Lung (tissue), 12 donors: ENCODE measurements around the gene EDARADD. TPM values are rescaled to one million over a fixed set of nuclear protein-coding genes. Genes with fewer than 3 reads are reported as not detected.

Experiments
- ATAC-seq: fragments of 200-7000 bp; cut with Tn5 transposase; one replicate; pipeline ENCODE4 v1.9.1; 2020; ENCODE audit warnings: moderate number of reproducible peaks; ENCODE audit not compliant: insufficient read depth, low FRiP score
- DNase-seq, 3 donors: peaks; one replicate each; pipeline ENCODE4 v3.0.0-alpha.2; 2013 to 2017
- H3K27ac ChIP-seq, 2 donors: one replicate each; pipeline ENCODE4 v1.5.1; 2013; ENCODE audit warnings: mild to moderate bottlenecking in 2 of 2, moderate library complexity in 2 of 2, control low read depth in 1 of 2, inconsistent platforms in 1 of 2, low read depth in 1 of 2, low read length in 1 of 2
- H3K27me3 ChIP-seq, 3 donors: one replicate each; pipeline ENCODE4 v1.5.1; 2013; ENCODE audit warnings: low read length in 2 of 3; ENCODE audit not compliant: control insufficient read depth in 3 of 3, insufficient read depth in 3 of 3
- H3K36me3 ChIP-seq, 4 donors: one replicate each; pipeline ENCODE4 v1.5.1; 2013; ENCODE audit warnings: low read length in 4 of 4, mild to moderate bottlenecking in 1 of 4, moderate library complexity in 1 of 4; ENCODE audit not compliant: control insufficient read depth in 4 of 4, insufficient read depth in 4 of 4
- H3K4me1 ChIP-seq, 5 donors: one replicate each; pipeline ENCODE4 v1.5.1; 2013; ENCODE audit warnings: low read length in 5 of 5, mild to moderate bottlenecking in 2 of 5, moderate library complexity in 1 of 5; ENCODE audit not compliant: control insufficient read depth in 5 of 5, insufficient read depth in 5 of 5
- H3K4me3 ChIP-seq: one replicate; pipeline ENCODE4 v1.5.1; 2013; ENCODE audit warnings: mild to moderate bottlenecking, control low read depth, moderate library complexity
- H3K9ac ChIP-seq, 2 donors: one replicate each; pipeline ENCODE4 v1.5.1; 2013; ENCODE audit warnings: low read length in 2 of 2, control low read depth in 1 of 2; ENCODE audit not compliant: insufficient read depth in 1 of 2
- H3K9me3 ChIP-seq, 4 donors: one replicate each; pipeline ENCODE4 v1.5.1; 2013; ENCODE audit warnings: low read length in 3 of 4, mild to moderate bottlenecking in 1 of 4, moderate library complexity in 1 of 4; ENCODE audit not compliant: control insufficient read depth in 4 of 4, insufficient read depth in 3 of 4
- CTCF ChIP-seq: IDR thresholded peaks from 2 replicates; pipeline ENCODE4 v1.5.1; 2012; ENCODE audit warnings: mild to moderate bottlenecking; ENCODE audit errors: control extremely low read depth, extremely low read depth
- WGBS, 2 donors: extraction: QIAGEN DNeasy Blood & Tissue Kit; methylation state at CpG; one replicate each; pipeline ENCODE4 v1.1.7; 2013; 5-methylcytosine and 5-hydroxymethylcytosine counted together
- polyA plus RNA-seq, 2 donors: library from polyadenylated mRNA; stranded (reverse); fragments of 200-250 nt; gene quantifications; one replicate each; pipeline ENCODE4 v1.2.1, GENCODE V29; 2013
- total RNA-seq, 2 donors: library from RNA; depleted of rRNA in 1 of 2; stranded (reverse); fragments of >200 nt in 1 of 2; gene quantifications; one replicate each; pipeline ENCODE4 v1.2.1, GENCODE V29; 2014 to 2021
- donor health status: control.
- donor health status: control.
- donor health status: Bipolar disorder and iron deficiency.
- donor health status: healthy.
- donor health status: DM: yes; HTN: yes; CAD: no.

Gene EDARADD
- total and polyA plus RNA-seq, 4 donors = 0.37 to 2.3 (median 1.1) TPM

GRCh38 chr1:236421850-236422516 lies 27.9 kb downstream of the EDARADD start:
- Histone ChIP-seq H3K27me3 (no peaks in the 10 kb centered on the region), H3K9ac (no peak overlapping the region), H3K4me3 (no peak overlapping the region), H3K27ac (no peak overlapping the region), H3K36me3 (no peaks in the 10 kb centered on the region), H3K9me3 (peaks cover 0 to 2% (median 0%) of the 10 kb centered on the region in 4 donors), H3K4me1 (no peaks in the 10 kb centered on the region)
- DNase-seq = peak in 2 of 3 donors; percentile 20 to 30
- TF ChIP-seq CTCF = no peak
- ATAC-seq = no peak
- 63 to 82% methylated on average over 4 of the region's 4 CpGs for WGBS, 2 donors

GRCh38 chr1:236422517-236422876 lies 28.4 kb downstream of the EDARADD start:
- Histone ChIP-seq H3K9me3 (peaks cover 0 to 2% (median 0%) of the 10 kb centered on the region in 4 donors), H3K27me3 (no peaks in the 10 kb centered on the region), H3K27ac (no peak overlapping the region), H3K36me3 (no peaks in the 10 kb centered on the region), H3K4me1 (no peaks in the 10 kb centered on the region), H3K9ac (no peak overlapping the region), H3K4me3 (no peak overlapping the region)
- ATAC-seq = no peak
- no peak for TF ChIP-seq CTCF
- WGBS, 2 donors = 74 to 84% methylated on average over 3 of the region's 3 CpGs
- no peak for DNase-seq

GRCh38 chr1:236425031-236425663 lies 31.1 kb downstream of the EDARADD start:
- TF ChIP-seq CTCF = no peak
- ATAC-seq = no peak

More at GRCh38 chr1:236425031-236425663, 31.1 kb downstream of the EDARADD start:
- 91 to 94% methylated on average over 14 of the region's 14 CpGs for WGBS, 2 donors
- no peak overlapping the region for H3K9ac ChIP-seq
- no peak for DNase-seq
- H3K4me3 ChIP-seq = no peak overlapping the region
- peaks cover 0 to 4% (median 0%) of the 10 kb centered on the region in 4 donors for H3K9me3 ChIP-seq
- H3K27me3 ChIP-seq = no peaks in the 10 kb centered on the region
- H3K36me3 ChIP-seq = no peaks in the 10 kb centered on the region
- H3K27ac ChIP-seq = no peak overlapping the region
- H3K4me1 ChIP-seq = no peaks in the 10 kb centered on the region
